ENCODE data around the gene FLNC. TPM values are rescaled to one million over a fixed set of nuclear protein-coding genes. Genes with fewer than 3 reads are reported as not detected.

FLNC gene
- total and polyA plus RNA-seq, 2 of the 13 experiments (the other 11 are each of a cell fraction or from before 2014, with no cell fraction given): 0.02 TPM; not detected in 1

DNA sequence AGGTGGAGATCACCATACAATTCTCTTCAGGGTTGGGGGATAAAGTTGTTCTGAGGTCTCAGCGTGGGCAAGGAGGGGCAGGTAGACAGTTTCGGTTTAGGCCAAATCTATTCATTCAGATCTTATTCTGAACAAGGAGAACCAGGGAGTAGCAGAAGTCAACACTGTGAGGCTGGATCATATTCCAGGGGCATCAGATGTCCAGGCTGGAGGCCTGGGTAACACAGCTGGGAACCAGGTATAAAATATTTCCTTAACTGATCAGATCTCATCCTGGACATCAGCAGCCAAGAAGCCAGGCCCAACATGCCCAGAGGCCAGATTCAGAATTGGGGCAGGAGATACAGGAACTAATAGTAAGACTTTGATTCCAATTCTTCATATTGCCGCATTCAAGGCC lies 19.2 kb upstream of the FLNC start (continued):
- TF ChIP-seq, protein P1, sequence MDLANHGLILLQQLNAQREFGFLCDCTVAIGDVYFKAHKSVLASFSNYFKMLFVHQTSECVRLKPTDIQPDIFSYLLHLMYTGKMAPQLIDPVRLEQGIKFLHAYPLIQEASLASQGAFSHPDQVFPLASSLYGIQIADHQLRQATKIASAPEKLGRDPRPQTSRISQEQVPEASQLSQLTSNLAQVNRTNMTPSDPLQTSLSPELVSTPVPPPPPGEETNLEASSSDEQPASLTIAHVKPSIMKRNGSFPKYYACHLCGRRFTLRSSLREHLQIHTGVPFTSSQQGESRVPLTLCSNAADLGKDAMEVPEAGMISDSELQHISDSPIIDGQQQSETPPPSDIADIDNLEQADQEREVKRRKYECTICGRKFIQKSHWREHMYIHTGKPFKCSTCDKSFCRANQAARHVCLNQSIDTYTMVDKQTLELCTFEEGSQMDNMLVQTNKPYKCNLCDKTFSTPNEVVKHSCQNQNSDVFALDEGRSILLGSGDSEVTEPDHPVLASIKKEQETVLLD (CRISPR knock-in tag; IDR thresholded peaks at IDR 0.05; ENCODE audit: low read depth): no peak
- no peak for TF ChIP-seq ESRRA (CRISPR knock-in tag; IDR thresholded peaks at IDR 0.05; ENCODE audit: low read depth)
- TF ChIP-seq RARG (CRISPR knock-in tag; IDR thresholded peaks at IDR 0.05; ENCODE audit: low read depth): no peak

DNA sequence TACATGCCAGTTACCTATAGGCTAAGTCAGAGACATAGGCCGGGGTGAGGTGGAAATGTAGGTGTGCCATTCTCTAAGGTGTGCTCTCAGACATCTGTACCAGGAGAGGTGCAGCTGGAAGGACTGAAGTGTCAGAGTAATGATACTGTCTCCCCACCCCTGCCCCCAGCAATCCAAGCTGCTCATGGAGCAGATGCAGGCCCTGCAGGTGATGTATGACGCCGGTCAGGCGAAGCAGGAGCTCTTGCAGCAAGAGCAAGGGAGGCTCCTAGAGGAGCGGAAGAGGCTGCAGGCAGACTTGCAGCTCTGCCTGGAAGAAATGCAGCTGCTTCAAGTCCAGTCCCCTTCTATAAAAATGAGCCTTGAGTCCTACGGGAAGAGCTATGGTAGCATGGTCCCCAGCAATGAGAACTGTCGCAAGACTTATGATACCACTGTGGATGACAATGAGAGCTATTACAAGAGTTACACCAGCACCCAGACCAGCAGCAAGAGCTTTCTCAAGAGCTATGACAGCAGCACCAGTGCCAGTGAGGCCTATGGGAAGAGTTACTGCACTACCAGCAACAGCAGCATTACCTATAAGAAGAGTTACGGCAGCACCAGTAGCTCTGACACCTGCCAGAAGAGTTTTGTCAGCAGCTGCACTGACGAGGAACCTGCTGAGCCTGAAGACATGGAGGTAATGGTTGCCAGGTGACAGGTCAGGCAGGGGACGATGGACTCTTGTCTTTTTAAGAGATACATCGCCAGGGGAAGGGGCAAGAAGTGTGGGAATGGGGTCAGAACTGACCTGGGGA lies 18.4 kb upstream of the FLNC start:
- Histone ChIP-seq H3K4me2 (ENCODE audit: low read depth, low read length) (no peak overlapping the region), H2AFZ (ENCODE audit: low read length) (no peak overlapping the region), H3K27ac (ENCODE audit: extremely low read length, insufficient read depth, low read length) (no peak overlapping the region), H3K27me3 (ENCODE audit: control insufficient read depth in 1 of 2, insufficient read depth in 2 of 2, low read length in 2 of 2) (peaks cover 2 to 44% of the 10 kb centered on the region in 2 experiments; a peak in 3 of 5 replicates), H3K9me3 (ENCODE audit: low read length) (no peaks in the 10 kb centered on the region), H3K9ac (ENCODE audit: insufficient read depth, low read depth, low read length) (no peak overlapping the region), H4K20me1 (ENCODE audit: insufficient read depth, low read length) (no peaks in the 10 kb centered on the region; the same call in 1 of the 2 replicates), H3K4me3 (replicated peaks in 1 of 3; ENCODE audit: insufficient read depth in 1 of 3, low read depth in 2 of 3, low read length in 3 of 3) (no peak overlapping the region), H3K36me3 (replicated peaks in 1 of 2; ENCODE audit: control insufficient read depth in 1 of 2, insufficient read depth in 2 of 2, low read length in 2 of 2) (no peaks in the 10 kb centered on the region), H3K4me1 (ENCODE audit: insufficient read depth, low read length) (no peaks in the 10 kb centered on the region), H3K79me2 (ENCODE audit: insufficient read depth, low read length) (no peaks in the 10 kb centered on the region)
- in situ Hi-C loops (cut with HindIII; ENCODE audit: extremely low pct_ligation_motif_present, low pct_unique_long_range_greater_than_20kb): no loop called here
- intact Hi-C loops (cut with micrococcal nuclease; ENCODE audit: unreplicated experiment): no loop called here
- 28% methylated on average over 9 of the region's 11 CpGs for WGBS (ENCODE audit: low lambda C conversion rate)
- no peak for ATAC-seq
- no TSS peak for BruUV-seq (replicated peaks)
- POLR2A ChIA-PET: no interaction called here
- TF ChIP-seq SATB2 (CRISPR knock-in tag; IDR thresholded peaks at IDR 0.05) (no peak), CHCHD3 (CRISPR knock-in tag; IDR thresholded peaks at IDR 0.05) (no peak)
- no peak for DNase-seq (ENCODE audit: low spot score)
- no peak for FAIRE-seq
- CTCF ChIA-PET (ENCODE audit: low intra/inter-chr PET ratio, low total read pairs): no interaction called here
